B cell (primary cell): Measurements from ENCODE around the gene MANBA. TPM values are rescaled to one million over a fixed set of nuclear protein-coding genes. Genes with fewer than 3 reads are reported as not detected.
A peak's percentile ranks its signal among the peaks of the same experiment; 100 is the strongest.

Experiments
- ATAC-seq: fragments of 200-7000 bp; cut with Tn5 transposase; one replicate; pipeline ENCODE4 v1.10.0; 2021; ENCODE audit warnings: low read depth, mild to moderate bottlenecking, moderate number of reproducible peaks, moderate library complexity
- CTCF ChIA-PET: fragments of 350-600 bp; sonication (Branson Sonifier 250); formaldehyde crosslinking; loops from one replicate; lab custom pipeline; 2021; ENCODE audit warnings: antibody characterized with exemption, inconsistent platforms; lab: Charles Lee
- POLR2A ChIA-PET: fragments of 350-600 bp; sonication (Branson Sonifier 250); formaldehyde crosslinking; loops from one replicate; lab custom pipeline; 2021; ENCODE audit warnings: antibody characterized with exemption; lab: Charles Lee
- DNase-seq: peaks from one replicate; pipeline ENCODE4 v3.0.0; 2013
- H2AFZ ChIP-seq: 2 replicates; pipeline ENCODE4 v1.6.1; 2012; ENCODE audit warnings: mild to moderate bottlenecking, low read depth, low read length; ENCODE audit not compliant: insufficient read depth, poor library complexity, severe bottlenecking
- H3K27ac ChIP-seq, 2 donors: 1 replicate in 1 of 2; 2 replicates in 1 of 2; pipeline ENCODE4 v1.5.1; 2012 to 2013; ENCODE audit warnings: low read length in 2 of 2, mild to moderate bottlenecking in 2 of 2, moderate library complexity in 1 of 2
- H3K27me3 ChIP-seq, 4 experiments: fragments of 200-600 bp in 1 of 4; sonication (generic) in 1 of 4; replicated peaks in 1 of 4; 1 replicate in 2 of 4; 2 replicates in 2 of 4; pipeline versions ENCODE4 v1.6.1 to v1.7.0; 2013 to 2016; ENCODE audit warnings: low read length in 3 of 4, mild to moderate bottlenecking in 2 of 4, mixed read lengths in 1 of 4, moderate library complexity in 1 of 4; ENCODE audit not compliant: insufficient read depth in 4 of 4, control insufficient read depth in 3 of 4; ENCODE audit errors: control extremely low read depth in 1 of 4
- H3K36me3 ChIP-seq, 2 experiments: replicated peaks in 1 of 2; 1 replicate in 1 of 2; 2 replicates in 1 of 2; pipeline versions ENCODE4 v1.6.1 to v1.7.1; 2013; ENCODE audit warnings: low read length in 1 of 2; ENCODE audit not compliant: insufficient read depth in 2 of 2, control insufficient read depth in 1 of 2; ENCODE audit errors: control extremely low read depth in 1 of 2, extremely low read depth in 1 of 2
- H3K4me1 ChIP-seq, 2 donors: fragments of 200-600 bp in 1 of 2; sonication (generic) in 1 of 2; 1 replicate in 1 of 2; 2 replicates in 1 of 2; pipeline versions ENCODE4 v1.5.1 to v1.6.1; 2013 to 2017; ENCODE audit warnings: low read length in 2 of 2; ENCODE audit not compliant: control insufficient read depth in 2 of 2, insufficient read depth in 2 of 2
- H3K4me2 ChIP-seq: replicated peaks from 2 replicates; pipeline ENCODE3; 2012; ENCODE audit warnings: mild to moderate bottlenecking, low read depth, low read length; ENCODE audit not compliant: poor library complexity, severe bottlenecking
- H3K4me3 ChIP-seq, 5 experiments: fragments of 200-600 bp in 1 of 5; sonication (generic) in 1 of 5; 1 replicate in 3 of 5; 2 replicates in 2 of 5; pipeline versions ENCODE4 v1.5.1 to v1.7.0; 2011 to 2016; ENCODE audit warnings: low read length in 4 of 5, mild to moderate bottlenecking in 4 of 5, low read depth in 2 of 5, control low read depth in 1 of 5, moderate library complexity in 1 of 5; ENCODE audit not compliant: insufficient read depth in 1 of 5; ENCODE audit errors: control extremely low read depth in 1 of 5, extremely low read depth in 1 of 5
- H3K79me2 ChIP-seq: fragments of 200-600 bp; sonication (generic); one replicate; pipeline ENCODE4 v1.6.0; 2016; ENCODE audit warnings: low read length; ENCODE audit not compliant: control insufficient read depth, insufficient read depth
- H3K9ac ChIP-seq: fragments of 200-600 bp; sonication (generic); 2 replicates; pipeline ENCODE4 v1.6.1; 2017; ENCODE audit warnings: mild to moderate bottlenecking, low read length, moderate library complexity
- H3K9me3 ChIP-seq, 3 donors: one replicate each; pipeline versions ENCODE4 v1.6.1 to v1.7.1; 2013; ENCODE audit warnings: low read length in 2 of 3; ENCODE audit not compliant: control insufficient read depth in 2 of 3, insufficient read depth in 1 of 3; ENCODE audit errors: control extremely low read depth in 1 of 3
- H4K20me1 ChIP-seq: 2 replicates; pipeline ENCODE4 v1.6.0; 2012; ENCODE audit warnings: mild to moderate bottlenecking, low read length; ENCODE audit not compliant: insufficient read depth, control insufficient read depth, poor library complexity, severe bottlenecking
- H3K27ac Mint-ChIP-seq: one replicate; pipeline ENCODE4 v1.8.0; 2021; ENCODE audit warnings: mixed read lengths
- H3K27me3 Mint-ChIP-seq: one replicate; pipeline ENCODE4 v1.8.0; 2021; ENCODE audit warnings: mixed read lengths
- H3K4me1 Mint-ChIP-seq: one replicate; pipeline ENCODE4 v1.8.0; 2021; ENCODE audit warnings: mixed read lengths
- H3K4me3 Mint-ChIP-seq: one replicate; pipeline ENCODE4 v1.8.0; 2021; ENCODE audit warnings: mixed read lengths
- H3K9me3 Mint-ChIP-seq: one replicate; pipeline ENCODE4 v1.8.0; 2022; ENCODE audit warnings: mixed read lengths; ENCODE audit not compliant: insufficient read depth
- CTCF ChIP-seq: fragments of 200-600 bp; IDR thresholded peaks from one replicate; pipeline ENCODE4 v1.8.0; 2022; ENCODE audit warnings: antibody characterized with exemption, mild to moderate bottlenecking
- EZH2 ChIP-seq: IDR thresholded peaks from 2 replicates; pipeline ENCODE4 v1.6.1; 2012; ENCODE audit warnings: borderline replicate concordance, low read depth, mild to moderate bottlenecking, moderate library complexity, low read length; ENCODE audit not compliant: insufficient read depth, poor library complexity, severe bottlenecking
- WGBS: methylation state at CpG from one replicate; pipeline ENCODE4 v1.1.5; 2013; ENCODE audit warnings: missing lambda C conversion rate; ENCODE audit not compliant: insufficient coverage; 5-methylcytosine and 5-hydroxymethylcytosine counted together
- intact Hi-C: fragments of 100-400 bp; cut with micrococcal nuclease; formaldehyde crosslinking; loops from one replicate; pipeline ENCODE4 v1.10.0; 2022
- polyA plus RNA-seq: library from polyadenylated mRNA; depleted of rRNA; stranded (reverse); fragments of >200 nt; gene quantifications from 2 replicates; pipeline ENCODE4 v1.2.3, GENCODE V29; 2012
- total RNA-seq, 2 donors: library from RNA; stranded (reverse); fragments of 120-200 nt in 1 of 2; gene quantifications; 1 replicate in 1 of 2; 2 replicates in 1 of 2; pipeline versions ENCODE4 v1.2.3 to v1.2.4, GENCODE V29; 2013 to 2022

MANBA gene
- total and polyA plus RNA-seq, 2 donors (not counting 1 experiment from before 2014, with no cell fraction given): 91.6 to 119 TPM

GRCh38 chr4:102759831-102760644, 730 bp downstream of the MANBA start:
- Histone ChIP-seq H3K27me3 (no peaks in the 10 kb centered on the region), H3K36me3 (peaks cover 0 to 2% of the 10 kb centered on the region in 2 experiments), H3K79me2 (peaks cover 53% of the 10 kb centered on the region), H3K4me3 (peak overlapping the region; percentile 69 to 99 (median 87)), H2AFZ (peak overlapping the region; percentile 78), H3K4me2 (peak overlapping the region; percentile 90), H4K20me1 (no peaks in the 10 kb centered on the region), H3K9me3 (no peaks in the 10 kb centered on the region), H3K27ac (peak overlapping the region; percentile 98), H3K4me1 (peaks cover 29 to 35% of the 10 kb centered on the region in 2 donors), H3K9ac (peak overlapping the region; percentile 93)
- intact Hi-C loops: loop anchor here (1.0 to 5.0 kb wide), 8 partner anchors 17 to 337 kb away; partner anchors contain the start of genes BDH2, NFKB1 and SLC9B1
- TF ChIP-seq CTCF (no peak), EZH2 (no peak)
- peak overlapping the region; percentile 97 for H3K27ac Mint-ChIP-seq
- ChIA-PET CTCF (interaction anchor here (0.6 to 1.8 kb wide), 10 partner anchors 11 to 331 kb away, joined by 3 to 13 read pairs (median 4); partner anchors contain the start of genes CISD2 and UBE2D3), POLR2A (interaction anchor here (0.6 to 3.1 kb wide), 8 partner anchors 14 to 317 kb away, joined by 3 to 74 read pairs (median 4); partner anchors contain the start of genes CISD2, SLC9B2 and UBE2D3)
- H3K27me3 Mint-ChIP-seq: no peaks in the 10 kb centered on the region
- peak; percentile 97 for DNase-seq
- H3K4me1 Mint-ChIP-seq: peaks cover 54% of the 10 kb centered on the region
- ATAC-seq: peak; percentile 78
- H3K4me3 Mint-ChIP-seq: peak overlapping the region; percentile 96
- H3K9me3 Mint-ChIP-seq: no peaks in the 10 kb centered on the region
- 1% methylated on average over 25 of the region's 25 CpGs for WGBS
